B cell (primary cell): Measurements from ENCODE around the gene IFI27L2. TPM values are rescaled to one million over a fixed set of nuclear protein-coding genes. Genes with fewer than 3 reads are reported as not detected.

Source experiments
- ATAC-seq: fragments of 200-7000 bp; cut with Tn5 transposase; one replicate; pipeline ENCODE4 v1.10.0; 2021; ENCODE audit warnings: low read depth, mild to moderate bottlenecking, moderate number of reproducible peaks, moderate library complexity
- CTCF ChIA-PET: fragments of 350-600 bp; sonication (Branson Sonifier 250); formaldehyde crosslinking; loops from one replicate; lab custom pipeline; 2021; ENCODE audit warnings: antibody characterized with exemption, inconsistent platforms; lab: Charles Lee
- POLR2A ChIA-PET: fragments of 350-600 bp; sonication (Branson Sonifier 250); formaldehyde crosslinking; loops from one replicate; lab custom pipeline; 2021; ENCODE audit warnings: antibody characterized with exemption; lab: Charles Lee
- DNase-seq: peaks from one replicate; pipeline ENCODE4 v3.0.0; 2013
- H2AFZ ChIP-seq: 2 replicates; pipeline ENCODE4 v1.6.1; 2012; ENCODE audit warnings: mild to moderate bottlenecking, low read depth, low read length; ENCODE audit not compliant: insufficient read depth, poor library complexity, severe bottlenecking
- H3K27ac ChIP-seq, 2 donors: 1 replicate in 1 of 2; 2 replicates in 1 of 2; pipeline ENCODE4 v1.5.1; 2012 to 2013; ENCODE audit warnings: low read length in 2 of 2, mild to moderate bottlenecking in 2 of 2, moderate library complexity in 1 of 2
- H3K27me3 ChIP-seq, 4 experiments: fragments of 200-600 bp in 1 of 4; sonication (generic) in 1 of 4; replicated peaks in 1 of 4; 1 replicate in 2 of 4; 2 replicates in 2 of 4; pipeline versions ENCODE4 v1.6.1 to v1.7.0; 2013 to 2016; ENCODE audit warnings: low read length in 3 of 4, mild to moderate bottlenecking in 2 of 4, mixed read lengths in 1 of 4, moderate library complexity in 1 of 4; ENCODE audit not compliant: insufficient read depth in 4 of 4, control insufficient read depth in 3 of 4; ENCODE audit errors: control extremely low read depth in 1 of 4
- H3K36me3 ChIP-seq, 2 experiments: replicated peaks in 1 of 2; 1 replicate in 1 of 2; 2 replicates in 1 of 2; pipeline versions ENCODE4 v1.6.1 to v1.7.1; 2013; ENCODE audit warnings: low read length in 1 of 2; ENCODE audit not compliant: insufficient read depth in 2 of 2, control insufficient read depth in 1 of 2; ENCODE audit errors: control extremely low read depth in 1 of 2, extremely low read depth in 1 of 2
- H3K4me1 ChIP-seq, 2 donors: fragments of 200-600 bp in 1 of 2; sonication (generic) in 1 of 2; 1 replicate in 1 of 2; 2 replicates in 1 of 2; pipeline versions ENCODE4 v1.5.1 to v1.6.1; 2013 to 2017; ENCODE audit warnings: low read length in 2 of 2; ENCODE audit not compliant: control insufficient read depth in 2 of 2, insufficient read depth in 2 of 2
- H3K4me2 ChIP-seq: replicated peaks from 2 replicates; pipeline ENCODE3; 2012; ENCODE audit warnings: mild to moderate bottlenecking, low read depth, low read length; ENCODE audit not compliant: poor library complexity, severe bottlenecking
- H3K4me3 ChIP-seq, 5 experiments: fragments of 200-600 bp in 1 of 5; sonication (generic) in 1 of 5; 1 replicate in 3 of 5; 2 replicates in 2 of 5; pipeline versions ENCODE4 v1.5.1 to v1.7.0; 2011 to 2016; ENCODE audit warnings: low read length in 4 of 5, mild to moderate bottlenecking in 4 of 5, low read depth in 2 of 5, control low read depth in 1 of 5, moderate library complexity in 1 of 5; ENCODE audit not compliant: insufficient read depth in 1 of 5; ENCODE audit errors: control extremely low read depth in 1 of 5, extremely low read depth in 1 of 5
- H3K79me2 ChIP-seq: fragments of 200-600 bp; sonication (generic); one replicate; pipeline ENCODE4 v1.6.0; 2016; ENCODE audit warnings: low read length; ENCODE audit not compliant: control insufficient read depth, insufficient read depth
- H3K9ac ChIP-seq: fragments of 200-600 bp; sonication (generic); 2 replicates; pipeline ENCODE4 v1.6.1; 2017; ENCODE audit warnings: mild to moderate bottlenecking, low read length, moderate library complexity
- H3K9me3 ChIP-seq, 3 donors: one replicate each; pipeline versions ENCODE4 v1.6.1 to v1.7.1; 2013; ENCODE audit warnings: low read length in 2 of 3; ENCODE audit not compliant: control insufficient read depth in 2 of 3, insufficient read depth in 1 of 3; ENCODE audit errors: control extremely low read depth in 1 of 3
- H4K20me1 ChIP-seq: 2 replicates; pipeline ENCODE4 v1.6.0; 2012; ENCODE audit warnings: mild to moderate bottlenecking, low read length; ENCODE audit not compliant: insufficient read depth, control insufficient read depth, poor library complexity, severe bottlenecking
- H3K27ac Mint-ChIP-seq: one replicate; pipeline ENCODE4 v1.8.0; 2021; ENCODE audit warnings: mixed read lengths
- H3K27me3 Mint-ChIP-seq: one replicate; pipeline ENCODE4 v1.8.0; 2021; ENCODE audit warnings: mixed read lengths
- H3K4me1 Mint-ChIP-seq: one replicate; pipeline ENCODE4 v1.8.0; 2021; ENCODE audit warnings: mixed read lengths
- H3K4me3 Mint-ChIP-seq: one replicate; pipeline ENCODE4 v1.8.0; 2021; ENCODE audit warnings: mixed read lengths
- H3K9me3 Mint-ChIP-seq: one replicate; pipeline ENCODE4 v1.8.0; 2022; ENCODE audit warnings: mixed read lengths; ENCODE audit not compliant: insufficient read depth
- EZH2 ChIP-seq: IDR thresholded peaks from 2 replicates; pipeline ENCODE4 v1.6.1; 2012; ENCODE audit warnings: borderline replicate concordance, low read depth, mild to moderate bottlenecking, moderate library complexity, low read length; ENCODE audit not compliant: insufficient read depth, poor library complexity, severe bottlenecking
- WGBS: methylation state at CpG from one replicate; pipeline ENCODE4 v1.1.5; 2013; ENCODE audit warnings: missing lambda C conversion rate; ENCODE audit not compliant: insufficient coverage; 5-methylcytosine and 5-hydroxymethylcytosine counted together
- intact Hi-C: fragments of 100-400 bp; cut with micrococcal nuclease; formaldehyde crosslinking; loops from one replicate; pipeline ENCODE4 v1.10.0; 2022
- polyA plus RNA-seq: library from polyadenylated mRNA; depleted of rRNA; stranded (reverse); fragments of >200 nt; gene quantifications from 2 replicates; pipeline ENCODE4 v1.2.3, GENCODE V29; 2012
- total RNA-seq, 2 donors: library from RNA; stranded (reverse); fragments of 120-200 nt in 1 of 2; gene quantifications; 1 replicate in 1 of 2; 2 replicates in 1 of 2; pipeline versions ENCODE4 v1.2.3 to v1.2.4, GENCODE V29; 2013 to 2022
- TF ChIP-seq, protein P1 (sequence below): fragments of 200-600 bp; IDR thresholded peaks from one replicate; pipeline ENCODE4 v1.8.0; 2022; ENCODE audit warnings: antibody characterized with exemption, mild to moderate bottlenecking

The IFI27L2 gene
- total and polyA plus RNA-seq, 2 donors (not counting 1 experiment from before 2014, with no cell fraction given) = 30.2 to 57.4 TPM

DNA sequence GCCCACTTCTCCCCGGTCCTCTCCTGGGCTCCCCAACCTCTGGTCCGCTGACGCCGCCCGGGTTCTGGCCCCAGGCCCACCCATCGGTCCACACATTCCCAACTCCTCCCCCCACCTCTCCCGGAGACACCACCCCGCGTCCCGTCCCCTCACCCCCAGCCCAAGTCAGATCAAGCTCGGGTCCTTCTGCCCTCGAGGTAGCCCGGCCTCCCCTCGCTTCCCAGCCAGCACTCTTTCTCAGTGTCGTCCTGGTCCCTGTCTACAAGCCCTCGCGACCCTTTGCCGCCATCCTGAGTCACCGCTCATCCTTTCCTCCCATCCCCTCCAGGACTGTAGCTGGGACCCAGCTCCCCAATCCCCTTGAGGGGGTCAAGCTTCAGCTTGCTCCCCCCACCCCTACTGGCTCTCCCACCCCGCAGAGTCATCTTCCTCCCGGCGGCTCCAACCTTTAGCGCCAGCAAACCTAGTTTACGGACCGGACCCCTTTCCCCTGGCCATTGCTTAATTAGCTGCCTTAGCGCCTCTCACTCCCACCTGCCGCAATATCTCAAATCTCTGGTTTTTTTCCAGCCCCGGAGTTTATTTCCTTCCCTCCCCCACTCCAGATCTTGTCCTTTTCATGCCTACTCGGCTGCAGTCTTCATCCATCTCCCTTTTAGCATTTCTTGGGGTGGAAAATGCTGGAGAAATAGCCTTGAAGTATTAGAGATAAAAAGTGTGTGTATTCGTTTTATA lies 45.8 kb upstream of the IFI27L2 start:
- H3K79me2 ChIP-seq = no peaks in the 10 kb centered on the region
- peak overlapping the region; percentile 95 for H3K4me2 ChIP-seq
- H3K27me3 ChIP-seq = peaks cover 0 to 49% (median 42%) of the 10 kb centered on the region in 4 experiments
- 4% methylated on average over 25 of the region's 30 CpGs for WGBS
- no peaks in the 10 kb centered on the region for H3K9me3 Mint-ChIP-seq
- H3K4me3 ChIP-seq = peak overlapping the region in 2 of 5 experiments; percentile 49 to 65
- peaks cover 17 to 19% of the 10 kb centered on the region in 2 donors for H3K4me1 ChIP-seq
- peak overlapping the region; percentile 75 for H3K4me3 Mint-ChIP-seq
- TF ChIP-seq EZH2 = peak; percentile 97
- TF ChIP-seq, protein P1, sequence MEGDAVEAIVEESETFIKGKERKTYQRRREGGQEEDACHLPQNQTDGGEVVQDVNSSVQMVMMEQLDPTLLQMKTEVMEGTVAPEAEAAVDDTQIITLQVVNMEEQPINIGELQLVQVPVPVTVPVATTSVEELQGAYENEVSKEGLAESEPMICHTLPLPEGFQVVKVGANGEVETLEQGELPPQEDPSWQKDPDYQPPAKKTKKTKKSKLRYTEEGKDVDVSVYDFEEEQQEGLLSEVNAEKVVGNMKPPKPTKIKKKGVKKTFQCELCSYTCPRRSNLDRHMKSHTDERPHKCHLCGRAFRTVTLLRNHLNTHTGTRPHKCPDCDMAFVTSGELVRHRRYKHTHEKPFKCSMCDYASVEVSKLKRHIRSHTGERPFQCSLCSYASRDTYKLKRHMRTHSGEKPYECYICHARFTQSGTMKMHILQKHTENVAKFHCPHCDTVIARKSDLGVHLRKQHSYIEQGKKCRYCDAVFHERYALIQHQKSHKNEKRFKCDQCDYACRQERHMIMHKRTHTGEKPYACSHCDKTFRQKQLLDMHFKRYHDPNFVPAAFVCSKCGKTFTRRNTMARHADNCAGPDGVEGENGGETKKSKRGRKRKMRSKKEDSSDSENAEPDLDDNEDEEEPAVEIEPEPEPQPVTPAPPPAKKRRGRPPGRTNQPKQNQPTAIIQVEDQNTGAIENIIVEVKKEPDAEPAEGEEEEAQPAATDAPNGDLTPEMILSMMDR = no peak
- ChIA-PET CTCF (interaction anchor here (0.8 to 2.8 kb wide), 2 partner anchors 139 to 310 kb away, joined by 3 to 18 read pairs; no protein-coding TSS in a partner anchor), POLR2A (interaction anchor here (0.6 to 1.3 kb wide), 2 partner anchors 96 to 1370 kb away, joined by 5 to 7 read pairs; no protein-coding TSS in a partner anchor)
- H3K4me1 Mint-ChIP-seq = peaks cover 15% of the 10 kb centered on the region
- peak overlapping the region; percentile 68 for H3K9ac ChIP-seq
- peak overlapping the region; percentile 13 for H3K27ac Mint-ChIP-seq
- no peaks in the 10 kb centered on the region for H3K36me3 ChIP-seq
- H3K9me3 ChIP-seq = peaks cover 0 to 6% (median 0%) of the 10 kb centered on the region in 3 donors
- peak overlapping the region; percentile 55 for H2AFZ ChIP-seq
- no peak overlapping the region for H3K27ac ChIP-seq
- H3K27me3 Mint-ChIP-seq = peaks cover 57% of the 10 kb centered on the region
- intact Hi-C loops = loop anchor here (2.0 to 10.0 kb wide), 2 partner anchors 94 to 990 kb away; partner anchors contain the start of genes DDX24, IFI27L1, LYSET and MOAP1
- DNase-seq = peak; percentile 42
- no peak for ATAC-seq
- no peaks in the 10 kb centered on the region for H4K20me1 ChIP-seq

DNA sequence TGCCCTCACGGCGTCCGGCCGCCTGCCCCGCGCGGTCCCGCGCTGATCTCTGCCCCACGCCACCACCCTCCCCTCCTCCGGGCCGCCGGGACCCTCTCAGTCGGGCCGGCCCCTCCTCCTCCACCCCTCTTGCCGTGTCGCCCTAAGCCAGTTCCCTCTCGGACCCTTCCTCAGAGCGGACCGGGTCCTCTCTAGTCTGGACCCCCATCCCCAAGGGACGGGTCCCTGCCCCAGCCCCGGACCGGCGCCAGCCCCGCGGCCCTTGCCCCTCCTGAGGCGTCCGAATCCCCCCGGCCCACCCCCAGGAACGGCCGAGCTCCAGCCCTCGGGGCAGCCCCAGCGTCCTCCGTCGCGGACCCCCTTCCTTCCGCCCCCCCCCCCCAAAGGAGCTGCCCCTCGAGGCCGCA lies 45.2 kb upstream of the IFI27L2 start:
- intact Hi-C loops = loop anchor here (1.0 to 10.0 kb wide), 3 partner anchors 44 to 990 kb away; partner anchors contain the start of genes DDX24, IFI27L1, LYSET and MOAP1
- Histone ChIP-seq H3K4me3 (peak overlapping the region in 4 of 5 experiments; percentile 28 to 65 (median 52)), H3K27ac (no peak overlapping the region), H3K4me2 (peak overlapping the region; percentile 95), H3K4me1 (peaks cover 17 to 19% of the 10 kb centered on the region in 2 donors), H4K20me1 (no peaks in the 10 kb centered on the region), H3K36me3 (no peaks in the 10 kb centered on the region), H3K9ac (peak overlapping the region; percentile 68), H3K9me3 (peaks cover 0 to 6% (median 0%) of the 10 kb centered on the region in 3 donors), H2AFZ (peak overlapping the region; percentile 71), H3K79me2 (no peaks in the 10 kb centered on the region), H3K27me3 (peaks cover 0 to 49% (median 39%) of the 10 kb centered on the region in 4 experiments)
- TF ChIP-seq EZH2 = no peak
- TF ChIP-seq, protein P1 = no peak
- peaks cover 15% of the 10 kb centered on the region for H3K4me1 Mint-ChIP-seq
- ATAC-seq = no peak
- DNase-seq = no peak
- H3K27me3 Mint-ChIP-seq = peaks cover 55% of the 10 kb centered on the region
- H3K4me3 Mint-ChIP-seq = peak overlapping the region; percentile 60
- H3K9me3 Mint-ChIP-seq = no peaks in the 10 kb centered on the region
- no peak overlapping the region for H3K27ac Mint-ChIP-seq
- 2% methylated on average over 36 of the region's 39 CpGs for WGBS
- CTCF ChIA-PET = interaction anchor here (2.8 kb wide), 1 partner anchor 139 kb away, joined by 18 read pairs; no protein-coding TSS in a partner anchor
- POLR2A ChIA-PET = interaction anchor here (0.6 kb wide), 1 partner anchor 1369 kb away, joined by 7 read pairs; no protein-coding TSS in a partner anchor
